Measurements from ENCODE around the gene APLF. TPM values are rescaled to one million over a fixed set of nuclear protein-coding genes. Genes with fewer than 3 reads are reported as not detected.

Gene APLF
- total RNA-seq, 4 donors from 2014 or later: 11.3 to 25.9 (median 17.1) TPM

GRCh38 chr2:68434981-68435380 is 32.4 kb upstream of the APLF start:
- Histone ChIP-seq H3K36me3 (no peaks in the 10 kb centered on the region), H3K9me3 (no peaks in the 10 kb centered on the region), H3K4me1 (no peaks in the 10 kb centered on the region), H3K27ac (peak overlapping the region; percentile 4 to 76), H3K27me3 (no peaks in the 10 kb centered on the region), H3K4me3 (no peak overlapping the region)
- no peak for DNase-seq
- TF ChIP-seq CTCF (IDR thresholded peaks at IDR 0.05) (no peak), POLR2A (IDR thresholded peaks at IDR 0.05) (no peak)
- intact Hi-C loops (cut with DNase I; ENCODE audit: low total_unique reads): no loop called here

- TF ChIP-seq POLR2A (IDR thresholded peaks at IDR 0.05) (no peak), CTCF (IDR thresholded peaks at IDR 0.05) (no peak)
- no peaks in the 10 kb centered on the region for H3K9me3 ChIP-seq
- DNase-seq: no peak
- no peak overlapping the region for H3K4me3 ChIP-seq
- no peaks in the 10 kb centered on the region for H3K36me3 ChIP-seq
- intact Hi-C loops (cut with DNase I; ENCODE audit: low total_unique reads): no loop called here
- H3K27ac ChIP-seq: peak overlapping the region; percentile 74 to 76
- no peaks in the 10 kb centered on the region for H3K27me3 ChIP-seq
- H3K4me1 ChIP-seq: no peaks in the 10 kb centered on the region
Measured at GRCh38 chr2:68435615-68436014, 31.8 kb upstream of the APLF start.

GRCh38 chr2:68436270-68436669 is 31.1 kb upstream of the APLF start:
- no peak for DNase-seq
- intact Hi-C loops (cut with DNase I; ENCODE audit: low total_unique reads): no loop called here
- H3K4me1 ChIP-seq: no peaks in the 10 kb centered on the region
- H3K4me3 ChIP-seq: no peak overlapping the region
- TF ChIP-seq POLR2A (IDR thresholded peaks at IDR 0.05) (no peak), CTCF (IDR thresholded peaks at IDR 0.05) (no peak)
- no peaks in the 10 kb centered on the region for H3K27me3 ChIP-seq
- H3K36me3 ChIP-seq: no peaks in the 10 kb centered on the region
- H3K9me3 ChIP-seq: no peaks in the 10 kb centered on the region
- H3K27ac ChIP-seq: peak overlapping the region; percentile 74 to 76

- no peaks in the 10 kb centered on the region for H3K4me1 ChIP-seq
- intact Hi-C loops (cut with DNase I; ENCODE audit: low total_unique reads): no loop called here
- peak overlapping the region in 1 of 2 donors; percentile 8 for H3K27ac ChIP-seq
- DNase-seq: no peak
- H3K36me3 ChIP-seq: no peaks in the 10 kb centered on the region
- no peaks in the 10 kb centered on the region for H3K9me3 ChIP-seq
- no peaks in the 10 kb centered on the region for H3K27me3 ChIP-seq
- no peak overlapping the region for H3K4me3 ChIP-seq
- TF ChIP-seq CTCF (IDR thresholded peaks at IDR 0.05): no peak
- TF ChIP-seq POLR2A (IDR thresholded peaks at IDR 0.05): no peak
Measured at GRCh38 chr2:68438455-68439303, 28.7 kb upstream of the APLF start.

- peak; percentile 76 to 87 for DNase-seq
- Histone ChIP-seq H3K36me3 (no peaks in the 10 kb centered on the region), H3K27ac (peak overlapping the region; percentile 39 to 52), H3K4me3 (no peak overlapping the region), H3K4me1 (no peaks in the 10 kb centered on the region), H3K27me3 (no peaks in the 10 kb centered on the region), H3K9me3 (no peaks in the 10 kb centered on the region)
- TF ChIP-seq CTCF (IDR thresholded peaks at IDR 0.05): peak; percentile 81 to 90 (median 86)
- TF ChIP-seq POLR2A (IDR thresholded peaks at IDR 0.05): no peak
- intact Hi-C loops (cut with DNase I; ENCODE audit: low total_unique reads): loop anchor here (5.0 kb wide), 1 partner anchor 319 kb away; no protein-coding TSS in a partner anchor
Measured at GRCh38 chr2:68441179-68441993, 26.0 kb upstream of the APLF start.
